Ramos (cell line): ENCODE measurements around the gene PCDHGA2.
"Not testable (repeated sequence)": the region's sequence is repeated elsewhere in the genome, so short reads cannot be mapped to it uniquely, and the experiment has no call there.

ENCODE experiments used
- in situ Hi-C: fragments of 300-500 bp; cut with MboI; formaldehyde crosslinking; loops from one replicate; pipeline ENCODE4 v1.14.3; 2022; ENCODE audit warnings: low sequenced_read_pairs; ENCODE audit not compliant: unreplicated experiment

The PCDHGA2 gene

DNA sequence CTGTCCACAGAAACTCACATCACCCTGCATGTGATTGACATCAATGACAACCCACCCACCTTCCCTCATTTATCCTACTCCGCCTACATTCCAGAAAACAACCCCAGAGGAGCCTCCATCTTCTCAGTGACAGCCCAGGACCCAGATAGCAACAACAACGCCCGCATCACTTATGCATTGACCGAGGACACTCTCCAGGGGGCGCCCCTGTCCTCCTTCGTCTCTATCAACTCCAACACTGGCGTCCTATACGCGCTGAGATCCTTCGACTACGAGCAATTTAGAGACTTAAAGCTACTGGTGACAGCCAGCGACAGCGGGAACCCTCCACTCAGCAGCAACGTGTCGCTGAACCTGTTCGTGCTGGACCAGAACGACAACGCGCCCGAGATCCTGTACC lies 6.8 kb downstream of the PCDHGA2 start:
- in situ Hi-C loops: no loop called here

- in situ Hi-C loops: not testable (repeated sequence)
Observed at GRCh38 chr5:141346017-141346416, 7.5 kb downstream of the PCDHGA2 start.

GRCh38 chr5:141349917-141350619 lies 11.5 kb downstream of the PCDHGA2 start, which contains the start of gene PCDHGB1:
PCDHGB1 (plus strand) TSS chr5:141350099; CDS start chr5:141350261, 162 bp downstream.
- in situ Hi-C loops: no loop called here

GRCh38 chr5:141351591-141351990 lies 13.0 kb downstream of the PCDHGA2 start:
- in situ Hi-C loops: no loop called here

DNA sequence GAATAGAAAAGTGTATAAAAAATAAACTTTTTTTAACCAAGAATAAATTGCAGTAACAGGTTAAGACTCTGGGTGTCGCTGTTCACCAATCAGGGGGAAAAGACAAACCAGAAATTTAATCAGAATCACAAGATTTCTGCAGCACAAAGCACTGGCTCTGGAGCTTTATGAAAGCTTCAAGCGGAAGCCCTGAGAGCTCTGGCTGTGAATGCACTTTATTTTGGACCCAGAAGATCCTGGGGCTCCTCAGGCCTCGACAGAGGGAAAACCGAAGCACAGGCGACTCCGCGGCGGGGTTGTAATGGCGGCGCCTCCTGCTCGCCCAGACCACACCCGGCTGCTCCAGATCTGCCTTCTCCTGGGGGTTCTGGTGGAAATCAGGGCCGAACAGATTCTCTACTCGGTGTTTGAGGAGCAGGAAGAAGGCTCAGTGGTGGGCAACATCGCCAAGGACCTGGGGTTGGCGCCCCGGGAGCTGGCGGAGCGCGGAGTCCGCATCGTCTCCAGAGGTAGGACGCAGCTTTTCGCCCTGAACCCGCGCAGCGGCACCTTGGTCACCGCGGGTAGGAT lies 16.4 kb downstream of the PCDHGA2 start, which contains the start of gene PCDHGA4:
Gene PCDHGA4, plus strand, starts transcription at position 122 of the 570 bp plus-strand sequence. Its CDS starts 87 bp downstream, at position 209.
- in situ Hi-C loops: no loop called here

DNA sequence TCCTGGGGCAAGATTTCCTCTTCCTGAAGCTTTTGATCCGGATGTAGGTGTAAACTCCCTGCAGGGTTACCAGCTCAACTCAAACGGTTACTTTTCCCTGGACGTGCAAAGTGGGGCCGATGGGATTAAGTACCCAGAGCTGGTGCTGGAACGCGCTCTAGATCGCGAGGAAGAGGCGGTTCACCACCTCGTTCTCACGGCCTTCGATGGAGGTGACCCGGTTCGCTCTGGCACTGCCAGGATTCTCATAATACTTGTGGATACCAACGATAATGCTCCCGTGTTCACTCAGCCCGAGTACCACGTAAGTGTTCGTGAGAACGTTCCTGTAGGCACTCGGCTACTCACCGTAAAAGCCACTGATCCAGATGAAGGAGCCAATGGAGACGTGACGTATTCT lies 17.1 kb downstream of the PCDHGA2 start:
- in situ Hi-C loops: no loop called here

GRCh38 chr5:141356133-141356532 lies 17.6 kb downstream of the PCDHGA2 start:
- in situ Hi-C loops: no loop called here

DNA sequence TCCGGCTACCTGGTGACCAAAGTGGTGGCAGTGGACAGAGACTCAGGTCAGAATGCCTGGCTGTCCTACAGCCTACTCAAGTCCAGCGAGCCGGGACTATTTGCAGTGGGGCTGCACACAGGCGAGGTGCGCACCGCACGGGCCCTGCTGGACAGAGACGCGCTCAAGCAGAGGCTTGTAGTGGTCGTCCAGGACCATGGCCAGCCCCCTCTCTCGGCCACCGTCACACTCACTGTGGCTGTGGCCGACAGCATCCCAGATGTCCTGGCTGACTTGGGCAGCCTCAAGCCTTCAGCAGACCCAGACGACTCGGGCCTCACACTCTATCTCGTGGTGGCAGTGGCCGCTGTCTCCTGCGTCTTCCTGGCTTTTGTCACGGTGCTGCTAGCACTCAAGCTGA lies 18.4 kb downstream of the PCDHGA2 start:
- in situ Hi-C loops: no loop called here

DNA sequence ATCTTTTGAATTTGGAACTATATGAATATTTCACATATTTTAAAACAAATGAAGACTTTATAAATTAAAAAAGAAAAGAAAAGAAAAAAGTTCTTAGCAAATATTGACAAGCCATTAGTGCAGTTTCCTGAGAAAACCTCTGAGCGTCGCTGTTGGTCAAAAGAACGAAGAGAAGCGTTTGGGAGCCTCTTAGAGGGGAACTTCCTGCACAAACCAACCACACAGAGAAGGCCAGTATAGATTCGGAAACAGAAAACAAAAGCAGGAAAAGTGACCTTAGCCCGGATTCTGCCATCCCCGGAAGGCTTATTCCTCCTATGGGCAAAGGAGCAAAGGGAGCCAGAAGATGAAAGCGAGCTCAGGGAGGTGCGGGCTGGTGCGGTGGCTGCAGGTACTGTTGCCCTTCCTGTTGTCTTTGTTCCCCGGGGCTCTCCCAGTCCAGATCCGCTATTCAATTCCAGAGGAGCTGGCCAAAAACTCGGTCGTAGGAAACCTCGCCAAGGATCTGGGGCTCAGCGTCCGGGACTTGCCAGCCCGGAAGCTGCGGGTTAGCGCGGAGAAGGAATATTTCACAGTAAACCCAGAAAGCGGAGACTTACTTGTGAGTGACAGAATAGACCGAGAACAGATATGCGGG lies 21.3 kb downstream of the PCDHGA2 start, which contains the start of gene PCDHGB2:
Gene PCDHGB2, plus strand, starts transcription at position 205 of the 637 bp plus-strand sequence. Its CDS starts 142 bp downstream, at position 347.
- in situ Hi-C loops: no loop called here

DNA sequence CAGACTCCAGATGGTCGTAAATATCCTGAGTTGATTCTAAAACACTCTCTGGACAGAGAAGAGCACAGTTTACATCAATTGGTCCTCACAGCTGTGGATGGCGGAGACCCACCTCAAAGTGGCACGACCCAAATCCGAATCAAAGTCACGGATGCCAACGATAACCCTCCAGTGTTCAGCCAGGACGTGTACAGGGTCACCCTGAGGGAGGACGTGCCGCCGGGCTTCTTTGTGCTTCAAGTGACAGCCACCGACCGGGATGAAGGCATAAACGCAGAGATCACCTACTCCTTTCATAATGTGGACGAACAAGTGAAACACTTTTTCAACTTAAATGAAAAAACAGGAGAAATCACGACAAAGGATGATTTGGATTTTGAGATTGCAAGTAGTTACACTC lies 22.1 kb downstream of the PCDHGA2 start:
- in situ Hi-C loops: no loop called here

DNA sequence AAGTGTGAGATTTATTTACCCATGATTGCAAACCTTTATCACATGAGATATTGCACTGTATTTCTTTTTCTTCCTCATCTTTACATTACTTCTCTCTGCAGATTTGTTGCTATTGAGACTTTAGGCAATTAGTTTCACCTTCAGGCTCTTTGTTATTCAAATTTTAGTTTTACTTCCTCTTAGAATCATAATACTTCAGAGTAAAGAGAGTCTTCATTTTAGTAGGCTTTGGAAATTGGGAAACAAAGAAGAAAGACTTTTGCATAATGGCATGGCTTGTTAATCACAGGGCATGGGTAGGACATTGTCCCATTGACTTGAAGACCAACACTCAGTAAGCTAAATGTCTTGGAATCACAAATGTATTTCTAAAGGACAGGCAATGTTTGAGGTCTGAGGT lies 24.2 kb downstream of the PCDHGA2 start:
- in situ Hi-C loops: no loop called here

DNA sequence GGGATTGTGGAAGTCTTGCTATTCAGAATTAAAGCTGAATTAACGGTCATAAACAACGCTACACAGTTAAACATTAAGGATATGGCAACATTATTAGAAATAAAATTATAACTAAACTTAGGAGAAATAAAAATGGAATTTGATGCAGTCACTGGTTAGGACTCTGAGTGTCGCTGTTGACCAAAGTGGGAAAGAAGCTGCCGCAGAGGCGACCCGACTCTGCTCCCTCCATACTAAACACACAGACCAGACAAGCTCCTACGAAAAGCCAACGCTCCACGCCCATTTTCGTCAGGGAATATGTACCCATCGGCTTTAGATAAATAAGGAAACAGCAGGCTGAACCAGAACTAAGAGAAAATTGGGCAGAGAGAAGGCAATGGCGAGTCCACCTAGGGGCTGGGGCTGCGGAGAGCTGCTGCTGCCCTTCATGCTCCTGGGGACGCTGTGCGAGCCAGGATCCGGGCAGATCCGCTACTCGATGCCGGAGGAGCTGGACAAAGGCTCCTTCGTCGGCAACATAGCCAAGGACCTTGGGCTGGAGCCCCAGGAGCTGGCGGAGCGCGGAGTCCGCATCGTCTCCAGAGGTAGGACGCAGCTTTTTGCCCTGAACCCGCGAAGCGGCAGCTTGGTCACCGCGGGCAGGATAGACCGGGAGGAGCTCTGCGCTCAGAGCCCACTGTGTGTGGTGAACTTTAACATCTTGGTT lies 25.5 kb downstream of the PCDHGA2 start, which contains the start of gene PCDHGA5:
Gene PCDHGA5, plus strand, starts transcription at position 211 of the 709 bp plus-strand sequence. Its CDS starts 169 bp downstream, at position 380.
- in situ Hi-C loops: no loop called here

DNA sequence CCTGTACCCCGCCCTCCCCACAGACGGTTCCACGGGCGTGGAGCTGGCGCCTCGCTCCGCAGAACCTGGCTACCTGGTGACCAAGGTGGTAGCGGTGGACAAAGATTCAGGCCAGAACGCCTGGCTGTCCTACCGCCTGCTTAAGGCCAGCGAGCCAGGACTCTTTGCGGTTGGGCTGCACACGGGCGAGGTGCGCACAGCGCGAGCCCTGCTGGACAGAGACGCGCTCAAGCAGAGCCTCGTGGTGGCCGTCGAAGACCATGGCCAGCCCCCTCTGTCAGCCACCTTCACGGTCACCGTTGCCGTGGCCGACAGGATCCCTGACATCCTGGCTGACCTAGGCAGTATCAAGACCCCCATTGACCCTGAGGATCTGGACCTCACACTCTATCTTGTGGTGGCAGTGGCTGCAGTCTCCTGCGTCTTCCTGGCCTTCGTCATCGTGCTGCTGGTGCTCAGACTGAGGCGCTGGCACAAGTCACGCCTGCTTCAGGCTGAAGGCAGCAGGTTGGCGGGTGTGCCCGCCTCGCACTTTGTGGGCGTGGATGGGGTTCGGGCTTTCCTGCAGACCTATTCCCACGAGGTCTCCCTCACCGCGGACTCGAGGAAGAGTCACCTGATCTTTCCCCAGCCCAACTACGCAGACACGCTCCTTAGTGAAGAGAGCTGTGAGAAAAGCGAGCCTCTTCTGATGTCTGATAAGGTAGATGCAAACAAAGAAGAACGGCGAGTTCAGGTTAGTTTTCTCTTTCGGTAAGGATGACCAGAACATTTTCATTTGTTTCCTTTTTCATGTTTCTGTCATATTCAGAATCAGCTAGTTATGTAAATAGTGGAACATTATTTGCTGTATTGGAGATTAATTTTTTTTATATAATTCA lies 27.7 kb downstream of the PCDHGA2 start:
- in situ Hi-C loops: no loop called here

DNA sequence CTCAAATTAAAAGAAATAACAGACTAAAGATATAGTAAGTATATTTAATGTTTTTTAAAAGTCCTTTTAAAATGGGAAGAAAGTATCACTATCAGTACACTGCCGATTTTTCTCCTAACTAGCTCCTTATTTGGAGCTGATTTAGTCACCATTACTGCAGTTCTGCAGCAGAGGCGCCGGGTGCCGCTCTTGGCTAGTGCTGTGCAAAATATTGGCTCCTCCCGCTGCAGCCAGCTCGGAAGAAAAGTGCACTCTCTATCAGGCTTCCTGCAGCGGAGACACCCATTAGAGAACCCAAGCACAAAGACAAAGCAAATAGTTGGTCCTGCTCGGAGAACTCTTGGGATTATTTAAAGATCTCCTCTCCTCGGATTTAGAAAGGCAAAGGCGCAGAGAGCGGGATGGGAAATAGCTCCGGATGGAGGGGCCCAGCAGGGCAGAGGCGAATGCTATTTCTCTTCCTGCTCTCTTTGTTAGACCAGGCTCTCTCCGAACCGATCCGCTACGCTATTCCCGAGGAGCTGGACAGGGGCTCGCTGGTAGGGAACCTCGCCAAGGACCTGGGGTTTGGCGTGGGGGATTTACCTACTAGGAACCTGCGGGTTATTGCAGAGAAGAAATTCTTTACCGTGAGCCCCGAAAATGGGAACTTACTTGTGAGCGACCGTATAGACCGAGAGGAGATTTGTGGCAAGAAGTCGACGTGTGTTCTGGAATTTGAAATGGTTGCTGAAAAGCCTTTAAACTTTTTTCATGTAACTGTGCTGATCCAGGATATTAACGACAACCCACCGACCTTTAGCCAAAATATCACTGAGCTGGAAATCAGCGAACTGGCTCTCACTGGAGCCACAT lies 31.7 kb downstream of the PCDHGA2 start, which contains the start of gene PCDHGB3:
Gene PCDHGB3, plus strand, starts transcription at position 249 of the 855 bp plus-strand sequence. Its CDS starts 153 bp downstream, at position 402.
- in situ Hi-C loops: no loop called here

- in situ Hi-C loops: no loop called here
Observed at GRCh38 chr5:141371572-141372475, 33.3 kb downstream of the PCDHGA2 start.

- in situ Hi-C loops: no loop called here
Observed at GRCh38 chr5:141373673-141374317, 35.2 kb downstream of the PCDHGA2 start, which contains the start of gene PCDHGA6. PCDHGA6 (plus strand) TSS chr5:141373891; CDS start chr5:141374084, 193 bp downstream.

DNA sequence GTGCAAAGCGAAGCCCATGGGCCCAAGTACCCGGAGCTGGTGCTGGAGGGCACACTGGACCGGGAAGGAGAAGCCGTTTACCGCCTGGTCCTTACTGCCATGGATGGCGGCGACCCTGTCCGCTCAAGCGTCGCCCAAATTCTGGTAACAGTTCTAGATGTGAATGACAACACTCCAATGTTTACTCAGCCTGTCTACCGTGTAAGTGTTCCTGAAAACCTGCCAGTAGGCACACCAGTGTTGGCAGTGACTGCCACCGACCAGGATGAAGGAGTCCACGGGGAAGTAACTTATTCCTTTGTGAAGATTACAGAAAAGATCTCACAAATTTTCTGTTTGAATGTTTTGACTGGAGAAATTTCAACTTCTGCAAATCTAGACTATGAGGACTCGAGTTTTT lies 36.1 kb downstream of the PCDHGA2 start:
- in situ Hi-C loops: no loop called here
